HCT116 (cell line): ENCODE results near the gene KCNAB2. TPM values are rescaled to one million over a fixed set of nuclear protein-coding genes. Genes with fewer than 3 reads are reported as not detected.

Experiments used
- ATAC-seq: fragments of 200-7000 bp; cut with Tn5 transposase; 2 replicates; pipeline ENCODE4 v1.9.1; 2020; ENCODE audit warnings: mild to moderate bottlenecking, moderate library complexity
- BruUV-seq: library from RNA; stranded (reverse); fragments of 400-500 nt; replicated peaks from 2 replicates; lab custom pipeline; 2021; lab: Mats Ljungman, UMichigan
- CTCF ChIA-PET: fragments of 300-600 bp; sonication (Branson Sonifier 250); formaldehyde crosslinking; loops from one replicate; lab custom pipeline; 2021; ENCODE audit warnings: antibody characterized with exemption; lab: Charles Lee
- POLR2A ChIA-PET: fragments of 300-600, 350-600 bp; sonication (Branson Sonifier 250); formaldehyde crosslinking; loops from one replicate; lab custom pipeline; 2021; ENCODE audit warnings: antibody characterized with exemption; lab: Charles Lee
- RAD21 ChIA-PET, 2 experiments: fragments of 300-600 bp; sonication (Branson Sonifier 250); formaldehyde crosslinking; loops; one replicate each; lab custom pipeline; 2023; ENCODE audit warnings: low total read pairs in 2 of 2; ENCODE audit not compliant: uncharacterized antibody in 2 of 2, unreplicated experiment in 2 of 2, low non-redundant PET in 1 of 2; lab: Charles Lee
- DNase-seq: peaks from one replicate; pipeline ENCODE4 v3.0.0-alpha.2; 2010; ENCODE audit warnings: low read depth, low spot score
- H2AFZ ChIP-seq: fragments of 200-600 bp; shearing (Covaris generic), sonication (generic); 2 replicates; pipeline ENCODE4 v1.6.1; 2017; ENCODE audit warnings: low read depth, mixed run types, mixed read lengths, antibody characterized with exemption, low read length; ENCODE audit not compliant: poor library complexity, severe bottlenecking
- H3K27ac ChIP-seq: 2 replicates; pipeline ENCODE4 v1.5.1; 2012; ENCODE audit warnings: low read depth, low read length
- H3K27me3 ChIP-seq: fragments of 200-600 bp; sonication (generic); 2 replicates; pipeline ENCODE4 v1.6.1; 2016; ENCODE audit warnings: mixed run types, low read length, mixed read lengths; ENCODE audit not compliant: insufficient read depth
- H3K36me3 ChIP-seq, 2 experiments: fragments of 200-500 bp in 1 of 2; fragments of 200-600 bp in 1 of 2; sonication (Bioruptor generic) in 1 of 2; sonication (generic) in 1 of 2; 2 replicates each; pipeline versions ENCODE4 v1.5.1 to v1.6.1; 2014 to 2016; ENCODE audit warnings: low read length in 2 of 2, inconsistent platforms in 1 of 2, mixed read lengths in 1 of 2, mixed run types in 1 of 2; ENCODE audit not compliant: insufficient read depth in 2 of 2, control insufficient read depth in 1 of 2
- H3K4me1 ChIP-seq, 2 experiments: fragments of 200-600 bp in 1 of 2; sonication (generic) in 1 of 2; 2 replicates each; pipeline versions ENCODE4 v1.5.1 to v1.6.1; 2012 to 2017; ENCODE audit warnings: low read length in 2 of 2, inconsistent platforms in 1 of 2, mild to moderate bottlenecking in 1 of 2, mixed read lengths in 1 of 2, mixed run types in 1 of 2, moderate library complexity in 1 of 2; ENCODE audit not compliant: insufficient read depth in 2 of 2, control insufficient read depth in 1 of 2
- H3K4me2 ChIP-seq: fragments of 200-600 bp; sonication (generic); 2 replicates; pipeline ENCODE4 v1.6.1; 2017; ENCODE audit warnings: mixed run types, low read length, mixed read lengths
- H3K4me3 ChIP-seq, 2 experiments: fragments of 200-600 bp in 1 of 2; sonication (generic) in 1 of 2; replicated peaks in 1 of 2; 2 replicates each; pipeline ENCODE4 v1.5.1; 2011 to 2016; ENCODE audit warnings: low read length in 2 of 2, control low read depth in 1 of 2, low read depth in 1 of 2, mild to moderate bottlenecking in 1 of 2, mixed read lengths in 1 of 2, mixed run types in 1 of 2
- H3K79me2 ChIP-seq: fragments of 200-600 bp; sonication (generic); 2 replicates; pipeline ENCODE4 v1.6.1; 2017; ENCODE audit warnings: mild to moderate bottlenecking, mixed run types, low read length, moderate library complexity, mixed read lengths; ENCODE audit not compliant: insufficient read depth
- H3K9ac ChIP-seq: fragments of 200-600 bp; sonication (generic); 2 replicates; pipeline ENCODE4 v1.6.1; 2016; ENCODE audit warnings: low read length, mixed read lengths
- H3K9me2 ChIP-seq: fragments of 200-600 bp; sonication (generic), shearing (Covaris generic); 2 replicates; pipeline ENCODE4 v1.6.1; 2017; ENCODE audit warnings: mixed run types, mild to moderate bottlenecking, moderate library complexity; ENCODE audit not compliant: insufficient read depth
- H3K9me3 ChIP-seq, 2 experiments: fragments of 200-500 bp in 1 of 2; fragments of 200-600 bp in 1 of 2; sonication (Bioruptor generic) in 1 of 2; sonication (generic) in 1 of 2; 2 replicates each; pipeline ENCODE4 v1.6.1; 2014 to 2017; ENCODE audit warnings: low read length in 2 of 2, mixed read lengths in 2 of 2, inconsistent platforms in 1 of 2, low read depth in 1 of 2, mild to moderate bottlenecking in 1 of 2, mixed run types in 1 of 2, moderate library complexity in 1 of 2; ENCODE audit not compliant: control insufficient read depth in 1 of 2, insufficient read depth in 1 of 2
- H4K20me1 ChIP-seq: fragments of 200-600 bp; sonication (generic), shearing (Covaris generic); 2 replicates; pipeline ENCODE4 v1.6.1; 2017; ENCODE audit warnings: mixed run types, mild to moderate bottlenecking, moderate library complexity; ENCODE audit not compliant: insufficient read depth
- CBX3 ChIP-seq: IDR thresholded peaks from 2 replicates; pipeline ENCODE4 v1.6.1; 2012; ENCODE audit warnings: low read depth
- EGR1 ChIP-seq: IDR thresholded peaks from 2 replicates; pipeline ENCODE4 v1.6.1; 2012; ENCODE audit warnings: low read depth
- ELF1 ChIP-seq: IDR thresholded peaks from 2 replicates; pipeline ENCODE4 v1.6.1; 2012; ENCODE audit warnings: low read depth, borderline replicate concordance
- EZH2 ChIP-seq: fragments of 200-600 bp; sonication (generic); IDR thresholded peaks from 2 replicates; pipeline ENCODE4 v1.6.1; 2017; ENCODE audit warnings: antibody characterized with exemption, mixed run types
- EZH2phosphoT487 ChIP-seq: fragments of 200-600 bp; IDR thresholded peaks from 2 replicates; pipeline ENCODE4 v1.6.1; 2018; ENCODE audit warnings: antibody characterized with exemption, borderline replicate concordance
- FOSL1 ChIP-seq: IDR thresholded peaks from 2 replicates; pipeline ENCODE4 v1.6.1; 2012; ENCODE audit warnings: low read depth
- RAD21 ChIP-seq: IDR thresholded peaks from 2 replicates; pipeline ENCODE4 v1.6.1; 2012; ENCODE audit warnings: low read depth, mild to moderate bottlenecking
- SIN3A ChIP-seq: IDR thresholded peaks from 2 replicates; pipeline ENCODE4 v1.6.1; 2012; ENCODE audit warnings: low read depth
- SP1 ChIP-seq: IDR thresholded peaks from 2 replicates; pipeline ENCODE4 v1.6.1; 2012; ENCODE audit warnings: low read depth
- SRF ChIP-seq: IDR thresholded peaks from 2 replicates; pipeline ENCODE4 v1.6.1; 2012; ENCODE audit warnings: low read depth
- TCF7L2 ChIP-seq: IDR thresholded peaks from 2 replicates; pipeline ENCODE4 v1.7.0; 2011; ENCODE audit warnings: borderline replicate concordance, inconsistent platforms; ENCODE audit not compliant: insufficient read depth, insufficient read length; ENCODE audit errors: extremely low read depth
- YY1 ChIP-seq: IDR thresholded peaks from 2 replicates; pipeline ENCODE4 v1.6.1; 2011; ENCODE audit warnings: low read length, low read depth, moderate library complexity, mild to moderate bottlenecking; ENCODE audit not compliant: insufficient replicate concordance; ENCODE audit errors: extremely low read depth
- intact Hi-C: fragments of 100-400 bp; cut with micrococcal nuclease; formaldehyde crosslinking; loops from 2 replicates; pipeline ENCODE4 v1.10.0; 2022
- total RNA-seq: library from RNA; stranded (reverse); gene quantifications from one replicate; pipeline ENCODE4 v1.2.1, GENCODE V29; 2021; ENCODE audit not compliant: unreplicated experiment
- TF ChIP-seq, protein P1 (sequence below), 3 experiments: fragments of 200-600 bp in 1 of 3; sonication (generic) in 1 of 3; IDR thresholded peaks in 2 of 3; conservative IDR thresholded peaks in 1 of 3; 2 replicates each; pipeline ENCODE4 v1.5.1; 2012 to 2017; ENCODE audit warnings: low read depth in 2 of 3, low read length in 2 of 3, antibody characterized with exemption in 1 of 3, borderline replicate concordance in 1 of 3, control low read depth in 1 of 3, mild to moderate bottlenecking in 1 of 3, mixed read lengths in 1 of 3, mixed run types in 1 of 3, moderate library complexity in 1 of 3; ENCODE audit not compliant: insufficient read depth in 1 of 3
- TF ChIP-seq, protein P2 (sequence below): IDR thresholded peaks from 2 replicates; pipeline ENCODE4 v1.6.1; 2012; ENCODE audit warnings: low read depth

KCNAB2 gene
- total RNA-seq, 1 experiment from 2014 or later, result 18.1 TPM

GRCh38 chr1:6094801-6095505 is 49.3 kb downstream of the KCNAB2 start:
- CTCF ChIA-PET, result no interaction called here

DNA sequence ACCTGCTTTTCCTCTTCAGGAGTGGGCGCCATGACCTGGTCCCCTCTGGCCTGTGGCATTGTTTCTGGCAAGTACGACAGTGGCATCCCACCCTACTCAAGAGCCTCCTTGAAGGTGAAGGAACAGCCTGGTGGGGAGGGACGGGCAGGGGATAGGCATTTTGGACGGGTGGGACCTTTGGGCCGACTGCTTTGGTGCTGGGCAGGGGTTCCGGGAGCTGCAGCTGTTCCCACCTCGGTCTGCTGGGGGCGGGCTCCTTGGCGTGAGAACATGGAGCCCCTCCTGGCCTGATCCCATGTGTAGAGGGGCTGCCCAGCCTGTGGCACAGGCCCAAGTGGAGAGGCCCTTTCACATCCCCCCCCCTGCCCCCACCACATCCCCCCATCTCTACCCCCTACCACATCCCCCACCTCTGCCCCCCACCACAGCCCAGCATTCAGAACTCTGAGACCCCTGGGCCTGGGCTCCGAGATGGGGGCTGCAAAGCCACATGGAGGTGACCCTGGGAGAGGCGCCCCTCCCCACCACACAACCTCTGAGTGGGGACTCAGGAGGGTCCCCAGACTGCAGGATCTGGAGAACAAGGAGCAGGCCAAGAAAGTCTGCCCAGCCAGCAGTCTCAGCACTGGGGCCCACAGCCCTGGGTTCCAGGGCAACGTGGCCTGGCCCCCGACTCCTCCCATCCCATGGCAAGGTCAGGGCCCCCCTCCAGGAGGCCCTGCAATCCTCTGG is 50.0 kb downstream of the KCNAB2 start:
- H3K9me2 ChIP-seq, result no peaks in the 10 kb centered on the region
- no peaks in the 10 kb centered on the region for H4K20me1 ChIP-seq
- H3K79me2 ChIP-seq, result no peaks in the 10 kb centered on the region
- no peak overlapping the region for H3K9ac ChIP-seq
- no peak overlapping the region for H3K4me3 ChIP-seq
- no peak overlapping the region for H3K27ac ChIP-seq
- BruUV-seq, result no TSS peak
- H3K4me2 ChIP-seq, result no peak overlapping the region
- H2AFZ ChIP-seq, result no peak overlapping the region
- H3K36me3 ChIP-seq, result no peaks in the 10 kb centered on the region
- DNase-seq (no peak), ATAC-seq (no peak)
- H3K9me3 ChIP-seq, result no peaks in the 10 kb centered on the region
- POLR2A ChIA-PET, result no interaction called here
- H3K27me3 ChIP-seq, result no peaks in the 10 kb centered on the region
- CTCF ChIA-PET, result no interaction called here
- no peaks in the 10 kb centered on the region for H3K4me1 ChIP-seq
- RAD21 ChIA-PET, result no interaction called here
- intact Hi-C loops, result no loop called here
- TF ChIP-seq, protein P1, sequence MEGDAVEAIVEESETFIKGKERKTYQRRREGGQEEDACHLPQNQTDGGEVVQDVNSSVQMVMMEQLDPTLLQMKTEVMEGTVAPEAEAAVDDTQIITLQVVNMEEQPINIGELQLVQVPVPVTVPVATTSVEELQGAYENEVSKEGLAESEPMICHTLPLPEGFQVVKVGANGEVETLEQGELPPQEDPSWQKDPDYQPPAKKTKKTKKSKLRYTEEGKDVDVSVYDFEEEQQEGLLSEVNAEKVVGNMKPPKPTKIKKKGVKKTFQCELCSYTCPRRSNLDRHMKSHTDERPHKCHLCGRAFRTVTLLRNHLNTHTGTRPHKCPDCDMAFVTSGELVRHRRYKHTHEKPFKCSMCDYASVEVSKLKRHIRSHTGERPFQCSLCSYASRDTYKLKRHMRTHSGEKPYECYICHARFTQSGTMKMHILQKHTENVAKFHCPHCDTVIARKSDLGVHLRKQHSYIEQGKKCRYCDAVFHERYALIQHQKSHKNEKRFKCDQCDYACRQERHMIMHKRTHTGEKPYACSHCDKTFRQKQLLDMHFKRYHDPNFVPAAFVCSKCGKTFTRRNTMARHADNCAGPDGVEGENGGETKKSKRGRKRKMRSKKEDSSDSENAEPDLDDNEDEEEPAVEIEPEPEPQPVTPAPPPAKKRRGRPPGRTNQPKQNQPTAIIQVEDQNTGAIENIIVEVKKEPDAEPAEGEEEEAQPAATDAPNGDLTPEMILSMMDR (IDR thresholded peaks at IDR 0.05 in 2 of 3, conservative IDR thresholded peaks at IDR 0.05 in 1 of 3; ENCODE audit: borderline replicate concordance in 1 of 3, insufficient read depth in 1 of 3, low read depth in 2 of 3, low read length in 2 of 3), result no peak
- no peak for TF ChIP-seq SIN3A
- TF ChIP-seq SP1, result no peak
- no peak for TF ChIP-seq EZH2
- TF ChIP-seq EGR1, result no peak
- no peak for TF ChIP-seq EZH2phosphoT487
- no peak for TF ChIP-seq RAD21
- TF ChIP-seq SRF, result no peak
- no peak for TF ChIP-seq YY1
- no peak for TF ChIP-seq CBX3
- TF ChIP-seq, protein P2, sequence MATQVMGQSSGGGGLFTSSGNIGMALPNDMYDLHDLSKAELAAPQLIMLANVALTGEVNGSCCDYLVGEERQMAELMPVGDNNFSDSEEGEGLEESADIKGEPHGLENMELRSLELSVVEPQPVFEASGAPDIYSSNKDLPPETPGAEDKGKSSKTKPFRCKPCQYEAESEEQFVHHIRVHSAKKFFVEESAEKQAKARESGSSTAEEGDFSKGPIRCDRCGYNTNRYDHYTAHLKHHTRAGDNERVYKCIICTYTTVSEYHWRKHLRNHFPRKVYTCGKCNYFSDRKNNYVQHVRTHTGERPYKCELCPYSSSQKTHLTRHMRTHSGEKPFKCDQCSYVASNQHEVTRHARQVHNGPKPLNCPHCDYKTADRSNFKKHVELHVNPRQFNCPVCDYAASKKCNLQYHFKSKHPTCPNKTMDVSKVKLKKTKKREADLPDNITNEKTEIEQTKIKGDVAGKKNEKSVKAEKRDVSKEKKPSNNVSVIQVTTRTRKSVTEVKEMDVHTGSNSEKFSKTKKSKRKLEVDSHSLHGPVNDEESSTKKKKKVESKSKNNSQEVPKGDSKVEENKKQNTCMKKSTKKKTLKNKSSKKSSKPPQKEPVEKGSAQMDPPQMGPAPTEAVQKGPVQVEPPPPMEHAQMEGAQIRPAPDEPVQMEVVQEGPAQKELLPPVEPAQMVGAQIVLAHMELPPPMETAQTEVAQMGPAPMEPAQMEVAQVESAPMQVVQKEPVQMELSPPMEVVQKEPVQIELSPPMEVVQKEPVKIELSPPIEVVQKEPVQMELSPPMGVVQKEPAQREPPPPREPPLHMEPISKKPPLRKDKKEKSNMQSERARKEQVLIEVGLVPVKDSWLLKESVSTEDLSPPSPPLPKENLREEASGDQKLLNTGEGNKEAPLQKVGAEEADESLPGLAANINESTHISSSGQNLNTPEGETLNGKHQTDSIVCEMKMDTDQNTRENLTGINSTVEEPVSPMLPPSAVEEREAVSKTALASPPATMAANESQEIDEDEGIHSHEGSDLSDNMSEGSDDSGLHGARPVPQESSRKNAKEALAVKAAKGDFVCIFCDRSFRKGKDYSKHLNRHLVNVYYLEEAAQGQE, result no peak
- TF ChIP-seq ELF1, result no peak
- TF ChIP-seq FOSL1, result no peak
- no peak for TF ChIP-seq TCF7L2

More at GRCh38 chr1:6094801-6095505, 49.3 kb downstream of the KCNAB2 start:
- POLR2A ChIA-PET, result no interaction called here
- Histone ChIP-seq H3K79me2 (no peaks in the 10 kb centered on the region), H3K4me2 (no peak overlapping the region), H3K36me3 (no peaks in the 10 kb centered on the region), H3K9me2 (no peaks in the 10 kb centered on the region), H2AFZ (no peak overlapping the region), H3K27me3 (no peaks in the 10 kb centered on the region), H3K4me1 (no peaks in the 10 kb centered on the region), H3K27ac (no peak overlapping the region), H3K4me3 (no peak overlapping the region), H3K9ac (no peak overlapping the region), H4K20me1 (no peaks in the 10 kb centered on the region), H3K9me3 (no peaks in the 10 kb centered on the region)
- TF ChIP-seq ELF1, result no peak
- no peak for ATAC-seq
- no peak for DNase-seq
- no TSS peak for BruUV-seq
- intact Hi-C loops, result no loop called here
- RAD21 ChIA-PET, result no interaction called here
